Activated T-cell treated with anti-CD3 and anti-CD28 coated beads, Interleukin-2, amount 50 U/mL, for 48 hours (primary cell): Measurements from ENCODE around the gene GPR25.

Experiments
- DNase-seq, 2 experiments: peaks; one replicate each; pipeline ENCODE4 v3.0.0-alpha.2; 2020

Gene GPR25, protein sequence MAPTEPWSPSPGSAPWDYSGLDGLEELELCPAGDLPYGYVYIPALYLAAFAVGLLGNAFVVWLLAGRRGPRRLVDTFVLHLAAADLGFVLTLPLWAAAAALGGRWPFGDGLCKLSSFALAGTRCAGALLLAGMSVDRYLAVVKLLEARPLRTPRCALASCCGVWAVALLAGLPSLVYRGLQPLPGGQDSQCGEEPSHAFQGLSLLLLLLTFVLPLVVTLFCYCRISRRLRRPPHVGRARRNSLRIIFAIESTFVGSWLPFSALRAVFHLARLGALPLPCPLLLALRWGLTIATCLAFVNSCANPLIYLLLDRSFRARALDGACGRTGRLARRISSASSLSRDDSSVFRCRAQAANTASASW

DNA sequence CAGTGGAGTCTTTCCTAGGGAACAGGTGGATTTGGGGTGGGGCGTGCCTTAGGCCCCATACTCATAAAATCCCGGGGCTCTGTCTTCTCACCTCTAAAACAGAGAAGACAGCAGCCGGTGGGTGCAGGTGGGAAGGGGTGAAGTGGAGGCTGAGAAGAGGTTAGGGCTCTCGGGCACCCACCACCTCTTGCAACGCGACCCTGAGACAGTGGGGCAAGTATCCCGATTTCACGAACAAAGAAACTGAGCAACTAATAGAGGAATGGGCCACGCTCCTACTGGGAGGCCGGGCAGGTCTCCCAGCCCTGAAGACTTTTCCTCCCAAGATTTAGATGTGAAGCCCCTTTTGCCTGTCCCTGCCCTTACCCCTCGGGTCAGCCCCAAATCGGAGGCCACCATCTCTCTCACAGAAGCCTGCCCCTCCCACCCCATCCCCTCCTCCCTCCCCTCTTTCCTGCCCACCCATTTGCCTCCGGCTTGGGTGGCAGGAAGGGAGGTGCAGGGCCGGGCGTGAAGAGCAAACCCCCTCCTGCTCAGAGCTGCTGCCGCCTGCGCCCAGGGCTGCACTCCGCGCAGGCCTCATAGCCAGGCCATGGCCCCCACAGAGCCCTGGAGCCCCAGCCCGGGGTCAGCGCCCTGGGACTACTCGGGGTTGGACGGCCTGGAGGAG is at the start of gene GPR25:
Gene GPR25 (plus strand): TSS at position 536 of the 670 bp plus-strand sequence. CDS start 57 bp downstream, at position 593.
- no peak for DNase-seq

DNA sequence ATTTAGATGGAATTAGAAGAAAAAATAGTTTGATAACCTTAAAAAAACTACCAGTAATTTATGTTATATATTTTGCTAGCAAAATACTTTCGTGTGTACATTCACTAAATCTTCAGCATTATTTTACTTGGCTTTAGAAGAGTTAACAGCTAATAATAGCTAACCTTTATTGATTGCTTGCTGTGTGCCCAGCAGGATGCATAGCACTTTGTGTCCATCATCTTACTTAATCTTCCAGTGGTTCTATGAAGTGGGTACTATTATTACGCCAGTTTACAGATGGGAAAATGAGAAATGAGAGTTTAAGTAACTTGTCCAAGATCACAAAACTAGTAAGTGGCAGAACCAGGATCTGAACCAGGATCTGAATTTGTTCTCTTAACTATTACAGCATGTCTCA is 41.7 kb upstream of the GPR25 start:
- DNase-seq, result no peak

DNA sequence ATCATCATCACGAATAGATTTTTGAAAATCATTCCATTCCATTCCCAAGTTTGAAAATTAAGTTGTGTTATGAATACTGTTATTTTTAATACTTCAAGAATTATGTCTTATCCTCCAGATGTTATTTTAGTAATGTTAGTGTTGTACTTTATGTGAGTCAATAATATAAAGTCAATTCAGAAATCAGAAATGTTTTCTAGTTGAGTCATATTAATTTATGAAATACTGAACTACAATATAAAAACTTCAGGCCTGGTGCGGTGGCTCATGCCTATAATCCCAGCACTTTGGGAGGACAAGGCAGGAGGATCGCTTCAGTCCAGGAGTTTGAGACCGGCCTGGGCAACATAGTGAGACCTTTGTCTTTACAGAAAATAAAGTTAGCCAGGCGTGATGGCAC is 38.4 kb upstream of the GPR25 start:
- no peak for DNase-seq

DNA sequence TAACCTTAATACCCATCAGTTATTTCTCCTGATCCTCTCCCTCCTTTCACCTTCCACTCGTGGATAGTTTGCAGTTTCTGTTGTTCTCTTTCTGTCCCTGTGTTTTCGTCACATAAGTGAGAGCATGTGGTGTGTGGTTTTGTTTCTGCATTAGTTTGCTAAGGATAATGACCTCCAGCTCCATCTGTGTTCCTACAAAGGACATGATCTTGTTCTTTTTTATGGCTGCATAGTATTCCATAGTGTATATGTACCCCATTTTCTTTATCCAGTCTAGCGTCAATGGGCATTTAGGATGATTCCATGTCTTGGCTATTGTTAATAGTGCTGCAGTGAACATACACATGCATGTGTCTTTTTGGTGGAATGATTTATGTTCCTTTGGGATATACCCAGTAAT is 36.6 kb upstream of the GPR25 start:
- no peak for DNase-seq

DNA sequence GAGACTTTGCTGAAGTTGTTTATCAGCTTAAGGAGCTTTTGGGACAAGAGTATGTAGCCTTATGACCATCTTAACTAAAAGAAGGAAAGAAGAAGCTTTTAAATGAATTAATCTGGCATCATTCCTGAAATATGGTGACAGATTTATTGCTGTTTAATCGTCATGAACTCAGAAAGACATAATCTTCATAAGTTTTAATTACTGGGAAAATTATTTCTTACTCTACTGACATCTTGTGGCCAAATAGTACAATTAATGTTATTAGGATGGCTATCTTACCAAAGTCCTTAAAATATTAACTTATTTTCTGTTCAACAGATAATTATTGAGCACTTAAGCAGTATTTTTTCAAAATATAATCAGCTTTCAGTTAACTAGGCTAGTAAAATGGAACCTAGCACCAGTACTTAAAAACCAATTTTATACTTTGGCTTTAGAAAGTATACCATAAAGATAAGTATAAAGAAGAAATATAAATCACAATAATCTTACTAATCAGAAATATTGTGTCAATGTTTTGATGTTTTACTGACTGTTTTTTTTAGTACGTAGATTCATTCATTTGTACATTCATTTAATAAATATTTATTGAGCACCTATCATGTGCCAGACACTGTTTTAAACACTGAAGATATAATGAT is 34.7 kb upstream of the GPR25 start:
- no peak for DNase-seq

DNA sequence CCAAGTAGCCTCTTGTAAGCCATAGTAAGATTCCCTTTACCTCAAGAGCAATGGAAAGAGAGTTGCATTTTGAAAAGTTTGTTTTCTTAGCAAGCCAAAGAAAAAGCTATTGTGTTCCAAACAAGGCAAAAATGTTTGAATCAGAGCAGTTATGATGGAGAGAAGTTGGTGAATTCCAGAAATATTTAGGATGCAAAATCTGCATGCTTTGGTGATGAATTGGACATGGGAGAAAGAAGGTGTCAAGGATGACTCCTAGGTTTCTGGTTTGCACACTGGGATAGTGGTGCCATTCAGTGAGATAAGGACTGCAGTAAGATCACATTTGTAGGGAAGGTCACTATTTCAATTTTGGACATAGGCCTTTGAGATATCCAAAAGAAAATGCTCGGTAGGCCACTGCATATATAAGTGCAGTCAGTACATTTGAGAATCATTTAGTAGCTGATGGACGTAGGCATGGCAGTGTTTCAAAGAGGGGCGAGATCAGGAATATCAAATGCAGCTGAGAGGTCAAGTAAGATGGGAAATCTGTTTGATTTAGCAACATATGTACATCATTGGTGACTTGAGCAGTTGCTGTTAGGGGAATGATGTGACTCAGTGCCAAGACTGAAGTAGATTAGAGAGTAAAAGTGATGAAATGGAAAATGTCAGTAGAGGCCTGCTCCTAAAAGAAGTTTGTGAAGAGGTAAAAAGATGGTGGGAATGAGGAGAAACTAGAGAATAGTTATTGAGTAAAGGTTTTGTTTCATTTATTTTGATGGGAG is 33.9 kb upstream of the GPR25 start:
- DNase-seq, result no peak

DNA sequence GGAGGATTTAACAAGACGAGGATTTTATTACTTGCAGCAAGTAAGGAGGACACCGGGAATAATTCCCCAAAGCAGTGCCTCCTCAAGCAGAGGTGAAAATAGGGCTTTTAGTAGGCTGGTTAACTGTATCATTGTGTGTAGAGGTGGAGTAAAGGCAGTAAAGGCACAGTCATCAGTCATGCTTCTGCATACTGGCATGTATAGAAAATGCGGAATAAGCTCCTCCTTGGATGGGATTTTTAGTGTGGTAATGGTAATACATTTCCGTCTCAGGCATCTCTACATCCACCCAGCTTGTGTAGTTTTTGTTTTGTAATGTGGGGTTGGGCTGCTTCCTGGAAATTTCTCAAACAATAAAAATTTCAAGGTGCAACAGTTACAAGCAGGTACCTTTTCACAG is 27.4 kb upstream of the GPR25 start:
- DNase-seq, result no peak

DNA sequence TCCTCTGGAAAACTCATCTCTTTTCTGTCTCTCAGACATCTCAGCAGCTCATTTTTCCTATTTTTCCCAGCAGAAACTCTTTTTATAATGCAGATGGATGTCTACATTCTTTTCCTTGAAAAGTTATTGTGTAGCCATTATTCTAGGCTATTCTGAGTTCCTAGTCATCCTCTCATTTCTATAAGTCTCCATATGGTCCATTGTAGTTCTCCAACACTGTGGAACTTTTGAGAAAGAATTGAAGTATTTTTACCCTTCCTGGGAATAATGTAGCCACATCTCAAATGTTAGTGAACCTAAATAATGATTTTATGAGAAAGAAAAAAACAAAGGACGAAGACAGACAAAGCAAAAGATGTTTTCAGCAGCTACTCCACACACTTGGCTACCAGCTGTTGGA is 26.4 kb upstream of the GPR25 start:
- no peak for DNase-seq

DNA sequence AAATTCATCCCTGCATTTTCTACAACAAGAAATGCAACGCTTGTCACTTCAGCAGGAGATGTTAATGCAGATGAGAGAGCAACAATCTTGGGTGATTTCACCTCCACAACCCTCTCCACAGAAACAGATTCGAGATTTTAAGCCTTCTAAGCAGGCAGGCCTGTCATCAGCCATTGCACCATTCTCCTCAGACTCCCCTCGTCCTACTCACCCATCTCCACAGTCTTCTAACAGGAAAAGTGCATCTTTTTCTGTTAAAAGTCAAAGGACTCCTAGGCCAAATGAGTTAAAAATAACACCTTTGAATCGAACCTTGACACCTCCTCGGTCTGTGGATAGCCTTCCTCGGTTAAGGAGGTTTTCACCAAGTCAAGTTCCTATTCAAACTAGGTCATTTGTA is 23.4 kb upstream of the GPR25 start:
- no peak for DNase-seq

DNA sequence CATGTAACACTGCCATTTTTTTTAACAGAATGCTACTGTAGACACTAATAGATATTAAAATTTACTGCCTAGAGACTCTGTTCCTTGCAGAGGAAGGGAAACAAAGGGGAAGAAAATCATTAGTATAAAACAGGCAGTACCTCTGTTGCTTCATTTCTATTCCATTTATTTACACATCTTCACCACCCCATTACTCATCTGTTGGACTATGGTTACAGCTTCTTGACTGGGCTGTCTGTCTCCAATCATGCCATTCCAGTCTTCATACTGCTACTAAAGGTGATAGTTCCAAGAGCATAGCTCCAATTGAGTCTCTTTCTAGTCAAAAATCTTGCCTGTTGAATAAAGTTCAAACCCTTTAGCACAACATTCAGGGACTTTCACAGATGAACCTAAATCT is 22.2 kb upstream of the GPR25 start:
- DNase-seq, result no peak

DNA sequence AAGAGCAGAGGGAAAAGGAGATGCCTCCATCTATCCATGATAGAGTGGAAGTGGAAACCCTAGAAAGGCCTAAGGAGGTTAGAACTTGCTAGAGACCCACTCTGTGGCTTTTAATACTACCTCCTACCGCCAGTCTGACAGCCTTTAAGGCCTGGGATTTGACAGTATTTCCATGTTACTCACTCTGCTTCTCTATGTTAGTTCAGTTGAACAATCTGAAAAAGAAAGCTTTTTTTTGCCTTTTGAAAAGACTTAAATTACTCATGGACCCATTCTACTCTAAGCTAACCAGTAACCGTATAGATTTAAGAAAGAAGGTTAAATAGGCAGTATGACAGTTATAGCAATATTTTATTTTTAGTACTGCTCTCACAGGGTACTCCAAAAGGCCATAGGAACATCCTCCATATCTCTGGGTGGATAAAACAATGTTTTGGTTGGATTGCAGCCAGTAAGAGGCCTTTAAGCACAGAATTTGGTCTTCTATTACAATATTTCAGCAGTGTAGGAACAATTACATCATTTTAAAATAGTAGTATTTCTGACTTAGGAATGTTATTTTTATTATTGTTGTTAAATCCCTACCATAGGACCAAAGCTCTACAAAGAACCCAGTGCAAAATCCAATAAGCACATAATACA is 15.9 kb upstream of the GPR25 start:
- no peak for DNase-seq

DNA sequence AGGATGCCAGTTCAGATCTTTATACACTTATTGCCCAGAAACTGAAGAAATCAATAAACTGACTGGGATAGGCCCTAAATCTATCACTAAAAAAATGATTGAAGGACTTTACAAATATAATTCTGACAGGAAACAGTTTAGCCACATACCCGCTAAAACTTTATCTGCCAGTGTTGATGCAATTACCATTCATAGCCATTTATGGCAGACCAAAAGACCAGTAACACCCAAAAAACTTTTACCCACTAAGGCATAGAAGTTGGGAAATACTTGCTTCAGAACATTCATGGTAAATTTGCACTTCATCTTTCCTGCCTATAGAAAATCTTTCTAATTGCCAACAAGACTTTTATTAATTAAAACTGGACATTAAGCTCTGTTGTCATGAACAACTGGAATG is 15.0 kb upstream of the GPR25 start:
- DNase-seq, result no peak

DNA sequence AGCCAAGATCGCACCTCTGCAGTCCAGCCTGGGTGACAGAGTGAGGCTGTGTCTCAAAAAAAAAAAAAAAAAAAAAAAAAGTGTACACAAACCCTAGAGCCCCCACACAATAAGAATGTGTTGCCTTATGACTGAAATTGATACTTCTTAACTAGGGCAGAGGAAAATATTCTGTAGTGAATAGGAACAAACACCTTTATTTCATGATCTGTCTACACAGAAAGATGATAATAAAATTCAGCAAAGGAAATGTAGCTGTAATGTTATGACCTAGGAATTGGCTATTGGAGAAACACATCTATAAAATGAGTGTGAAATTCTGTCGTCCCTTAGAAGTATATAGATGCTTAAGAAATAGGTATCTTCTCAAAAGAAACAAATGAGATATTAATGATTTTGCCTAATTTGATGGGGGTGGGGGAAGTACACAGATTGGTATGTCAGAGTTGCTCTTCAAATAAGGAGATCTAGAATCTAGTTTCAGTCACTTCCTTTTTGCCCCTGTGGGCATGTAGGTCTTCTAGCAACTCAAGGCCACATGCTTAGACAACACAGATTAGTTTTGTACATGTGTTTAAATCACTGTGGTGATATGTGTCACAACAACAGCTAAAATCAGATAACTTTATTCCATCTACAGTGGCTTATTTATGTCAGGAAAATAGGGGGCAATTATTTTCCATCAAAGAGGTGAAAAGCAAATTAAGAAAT is 10.7 kb upstream of the GPR25 start:
- DNase-seq, result no peak

DNA sequence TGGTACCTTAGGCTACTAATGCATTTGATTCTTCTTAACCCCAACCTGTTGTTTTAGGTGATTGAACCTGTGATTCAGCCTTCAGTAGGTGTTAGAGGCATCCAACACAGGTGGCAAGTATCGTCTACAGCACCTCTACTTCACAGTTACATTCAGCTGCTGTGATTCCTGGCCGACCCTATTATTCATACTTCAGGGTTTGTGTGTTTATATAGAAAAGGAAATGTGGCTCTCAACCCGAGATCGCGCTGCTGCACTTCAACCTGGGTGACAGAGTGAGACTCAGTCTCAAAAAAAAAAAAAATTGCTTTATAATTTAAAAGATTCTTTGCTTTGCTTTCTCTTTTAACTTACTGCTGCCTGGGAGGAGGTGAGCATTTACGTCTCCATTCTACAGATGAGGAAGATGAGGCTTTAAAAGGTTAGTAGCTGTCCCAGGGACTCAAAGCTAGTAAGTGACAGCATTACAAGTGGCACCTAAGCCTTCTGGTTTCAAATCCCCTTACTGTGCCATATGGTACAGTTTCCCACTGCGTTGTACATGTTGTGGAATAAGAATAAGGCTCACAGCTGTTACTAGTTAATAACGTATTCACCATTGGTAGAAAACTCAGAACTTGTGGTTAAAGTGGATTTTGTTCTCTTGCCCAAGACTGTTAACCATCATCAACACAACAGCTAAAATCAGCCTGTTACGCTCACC is 9.9 kb upstream of the GPR25 start:
- DNase-seq, result no peak

DNA sequence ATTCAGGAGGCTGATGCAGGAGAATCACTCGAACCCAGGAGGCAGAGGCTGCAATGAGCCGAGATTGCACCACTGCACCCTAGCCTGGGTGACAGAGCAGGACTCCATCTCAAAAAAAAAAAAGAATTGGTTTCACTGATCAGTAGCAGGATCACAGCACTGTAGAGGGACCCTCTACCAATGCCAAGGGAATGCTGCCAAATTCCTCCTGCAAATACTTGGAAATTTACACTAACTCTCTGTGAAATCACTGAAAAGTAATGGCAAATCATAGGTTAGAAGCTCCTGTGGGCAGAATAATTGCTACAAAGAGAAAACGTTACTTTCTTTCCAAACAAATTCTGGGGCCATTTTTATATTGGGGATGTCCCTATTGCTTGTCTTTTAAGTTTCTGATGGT is 6.7 kb upstream of the GPR25 start:
- no peak for DNase-seq

DNA sequence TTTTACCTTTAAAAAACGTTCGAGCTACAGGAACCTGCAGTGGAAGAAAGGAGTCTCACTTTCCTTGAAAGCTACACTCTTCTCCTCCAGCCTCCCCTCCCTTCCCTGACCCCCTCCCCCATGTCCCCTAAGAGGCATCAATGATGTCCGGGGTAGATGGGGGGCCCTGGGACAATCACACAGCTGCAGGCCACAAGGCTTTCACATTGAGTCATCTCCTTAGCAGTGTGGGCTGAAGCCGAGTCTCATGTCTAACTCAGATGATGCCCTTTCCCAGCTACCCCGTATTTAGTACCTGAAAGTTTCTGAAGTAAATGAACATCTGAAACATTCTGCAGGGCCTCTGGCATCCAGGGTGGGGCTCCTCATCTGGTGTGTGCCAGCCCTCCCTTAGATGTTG is 6.3 kb upstream of the GPR25 start:
- DNase-seq, result peak; percentile 63 to 69

DNA sequence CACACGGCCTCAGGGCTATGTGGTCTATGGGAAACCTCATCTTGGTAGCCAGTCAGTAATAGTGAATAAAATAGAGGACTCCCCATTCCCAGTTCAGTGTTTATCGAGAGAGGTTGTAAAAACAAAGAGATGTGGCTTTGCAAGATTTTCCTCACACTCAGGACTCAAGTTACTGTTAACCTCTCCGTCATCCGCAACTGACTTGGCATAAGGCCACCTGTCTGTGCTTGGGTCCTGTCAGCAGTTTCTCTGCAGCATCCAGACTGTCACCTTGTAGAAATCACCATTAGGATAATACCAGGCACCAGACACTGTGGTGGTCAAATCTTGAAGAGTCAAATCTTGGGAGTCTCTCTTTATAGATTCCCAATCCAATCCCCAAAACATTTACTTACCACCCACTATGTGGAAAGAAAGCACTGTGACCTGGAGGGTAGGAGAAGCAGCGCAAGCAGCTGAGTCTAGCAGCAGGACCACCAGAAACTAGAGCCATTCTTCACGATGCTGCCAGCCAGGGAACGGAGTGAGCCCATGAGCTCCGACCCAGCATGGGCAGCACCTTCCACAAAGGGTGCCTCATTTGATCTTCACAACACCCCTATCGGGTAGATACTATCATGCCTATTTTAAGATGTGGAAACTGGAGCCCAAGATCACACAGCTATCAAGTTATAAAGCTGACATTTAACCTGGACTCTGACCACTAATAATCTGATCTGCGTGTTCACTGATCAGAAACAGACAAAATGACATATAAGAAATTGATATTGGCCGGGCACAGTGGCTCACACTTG is 5.6 kb upstream of the GPR25 start:
- no peak for DNase-seq

DNA sequence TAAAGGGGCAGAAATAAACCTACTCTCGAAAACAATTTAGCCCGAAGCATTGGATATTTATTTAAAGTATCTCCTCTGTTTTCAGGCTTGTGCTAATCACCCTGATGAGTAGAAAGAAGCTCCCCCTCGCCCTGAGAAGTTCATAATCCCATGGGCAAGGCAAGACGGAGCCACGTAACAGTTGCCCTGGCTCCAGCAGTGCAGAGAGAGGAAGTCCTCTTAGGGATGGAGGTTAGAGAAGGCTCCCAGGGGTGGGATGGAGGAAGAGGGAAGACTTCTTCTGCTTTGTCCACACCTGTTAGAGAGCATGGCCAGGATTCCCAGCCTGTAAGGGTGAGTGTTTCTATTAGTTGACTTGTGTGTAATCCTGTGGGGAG is 3.4 kb upstream of the GPR25 start:
- peak in 1 of 2 experiments; percentile 23 for DNase-seq

DNA sequence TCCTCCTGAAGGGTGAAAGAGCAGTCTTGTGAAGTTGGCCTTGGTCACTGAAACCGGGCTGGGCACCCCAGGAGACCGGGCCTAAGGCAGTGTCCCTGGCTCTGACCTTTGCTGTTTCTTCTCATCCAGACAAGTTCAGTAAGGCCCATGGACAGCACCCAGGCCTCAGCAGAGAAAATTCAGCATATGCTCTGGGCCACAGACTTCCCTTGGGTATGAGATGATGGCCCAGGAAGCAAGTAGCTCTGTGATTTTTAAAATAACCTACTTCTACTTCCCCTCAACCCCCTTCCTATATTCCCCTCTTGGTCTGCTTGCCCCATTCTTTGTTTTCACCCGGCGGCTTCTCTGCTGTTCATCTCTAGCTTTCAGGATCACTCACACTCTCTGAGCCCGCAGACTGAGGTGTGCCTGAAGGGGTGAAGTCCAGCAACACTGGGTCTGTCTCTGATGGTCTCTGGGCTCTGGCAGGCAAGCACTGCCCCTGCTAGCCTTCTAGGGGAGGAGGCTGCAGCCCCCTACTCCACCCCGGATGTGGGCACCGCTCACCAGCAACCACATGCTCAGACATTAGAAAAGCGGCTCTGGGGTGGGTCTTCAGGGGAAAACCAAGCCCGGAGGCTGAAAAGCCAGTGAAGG is 2.9 kb upstream of the GPR25 start:
- DNase-seq, result peak; percentile 60

DNA sequence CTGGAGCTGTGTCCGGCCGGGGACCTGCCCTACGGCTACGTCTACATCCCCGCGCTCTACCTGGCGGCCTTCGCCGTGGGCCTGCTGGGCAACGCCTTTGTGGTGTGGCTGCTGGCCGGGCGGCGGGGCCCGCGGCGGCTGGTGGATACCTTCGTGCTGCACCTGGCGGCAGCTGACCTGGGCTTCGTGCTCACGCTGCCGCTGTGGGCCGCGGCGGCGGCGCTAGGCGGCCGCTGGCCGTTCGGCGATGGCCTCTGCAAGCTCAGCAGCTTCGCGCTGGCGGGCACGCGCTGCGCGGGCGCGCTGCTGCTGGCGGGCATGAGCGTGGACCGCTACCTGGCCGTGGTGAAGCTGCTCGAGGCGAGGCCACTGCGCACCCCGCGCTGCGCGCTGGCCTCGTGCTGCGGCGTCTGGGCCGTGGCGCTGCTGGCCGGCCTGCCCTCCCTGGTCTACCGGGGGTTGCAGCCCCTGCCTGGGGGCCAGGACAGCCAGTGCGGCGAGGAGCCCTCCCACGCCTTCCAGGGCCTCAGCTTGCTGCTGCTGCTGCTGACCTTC is 412 bp downstream of the GPR25 start:
- DNase-seq, result no peak
